Peyer's patch (tissue), 4 donors: ENCODE results near the gene SMIM14.

Source experiments
- POLR2A ChIP-seq, 2 donors: fragments of 450-650 bp; IDR thresholded peaks; one replicate each; pipeline ENCODE4 v1.5.1; 2017; ENCODE audit warnings: antibody characterized with exemption in 2 of 2, mild to moderate bottlenecking in 2 of 2, moderate library complexity in 2 of 2
- TF ChIP-seq, protein P1 (sequence below), 6 experiments: fragments of 450-650 bp in 4 of 6; fragments of 200-600 bp in 2 of 6; sonication (generic) in 1 of 6; IDR thresholded peaks; one replicate each; pipeline ENCODE4 v1.5.1; 2017 to 2019; ENCODE audit warnings: antibody characterized with exemption in 6 of 6, mild to moderate bottlenecking in 3 of 6, moderate library complexity in 1 of 6

DNA sequence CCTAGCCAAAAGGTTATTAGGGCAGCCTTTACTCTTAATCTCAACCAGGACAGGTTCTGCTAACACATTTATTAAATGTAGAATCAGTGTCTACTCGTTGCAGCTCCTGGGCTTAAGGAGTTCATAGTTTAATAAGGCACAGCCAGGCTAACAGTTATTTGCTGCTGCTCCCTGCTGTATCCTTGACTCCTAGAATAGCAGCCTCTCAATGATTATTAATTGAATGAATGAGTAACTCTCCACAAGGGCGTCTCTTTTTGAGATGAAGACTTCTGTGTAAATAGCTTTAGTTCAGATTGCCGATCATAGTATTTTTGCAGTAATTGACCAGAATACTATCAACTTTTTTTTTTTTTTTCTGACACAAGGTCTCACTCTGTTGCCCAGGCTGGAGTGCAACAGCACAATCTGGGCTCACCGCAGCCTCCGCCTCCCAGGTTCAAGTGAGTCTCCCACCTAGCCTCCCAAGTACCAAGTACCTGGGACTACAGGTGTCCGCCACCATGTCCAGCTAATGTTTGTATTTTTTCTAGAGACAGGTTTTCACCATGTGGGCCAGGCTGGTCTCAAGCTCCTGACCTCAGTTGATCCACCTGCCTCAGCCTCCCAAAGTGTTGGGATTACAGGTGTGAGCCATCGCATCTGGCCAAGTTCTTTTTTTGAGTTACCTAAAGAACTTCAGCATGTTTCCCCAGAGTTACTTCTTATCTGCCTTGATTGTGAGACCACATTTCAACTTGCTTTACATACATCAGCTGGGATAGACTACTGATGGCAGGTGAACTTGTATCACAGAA lies 114.3 kb downstream of the SMIM14 start:
- no peak for TF ChIP-seq POLR2A (IDR thresholded peaks at IDR 0.05)
- TF ChIP-seq, protein P1, sequence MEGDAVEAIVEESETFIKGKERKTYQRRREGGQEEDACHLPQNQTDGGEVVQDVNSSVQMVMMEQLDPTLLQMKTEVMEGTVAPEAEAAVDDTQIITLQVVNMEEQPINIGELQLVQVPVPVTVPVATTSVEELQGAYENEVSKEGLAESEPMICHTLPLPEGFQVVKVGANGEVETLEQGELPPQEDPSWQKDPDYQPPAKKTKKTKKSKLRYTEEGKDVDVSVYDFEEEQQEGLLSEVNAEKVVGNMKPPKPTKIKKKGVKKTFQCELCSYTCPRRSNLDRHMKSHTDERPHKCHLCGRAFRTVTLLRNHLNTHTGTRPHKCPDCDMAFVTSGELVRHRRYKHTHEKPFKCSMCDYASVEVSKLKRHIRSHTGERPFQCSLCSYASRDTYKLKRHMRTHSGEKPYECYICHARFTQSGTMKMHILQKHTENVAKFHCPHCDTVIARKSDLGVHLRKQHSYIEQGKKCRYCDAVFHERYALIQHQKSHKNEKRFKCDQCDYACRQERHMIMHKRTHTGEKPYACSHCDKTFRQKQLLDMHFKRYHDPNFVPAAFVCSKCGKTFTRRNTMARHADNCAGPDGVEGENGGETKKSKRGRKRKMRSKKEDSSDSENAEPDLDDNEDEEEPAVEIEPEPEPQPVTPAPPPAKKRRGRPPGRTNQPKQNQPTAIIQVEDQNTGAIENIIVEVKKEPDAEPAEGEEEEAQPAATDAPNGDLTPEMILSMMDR (IDR thresholded peaks at IDR 0.05): no peak
